Measurements from ENCODE around the gene COPE. TPM values are rescaled to one million over a fixed set of nuclear protein-coding genes. Genes with fewer than 3 reads are reported as not detected.

COPE gene
- total RNA-seq, 1 donor from 2014 or later = 95.2 TPM

DNA sequence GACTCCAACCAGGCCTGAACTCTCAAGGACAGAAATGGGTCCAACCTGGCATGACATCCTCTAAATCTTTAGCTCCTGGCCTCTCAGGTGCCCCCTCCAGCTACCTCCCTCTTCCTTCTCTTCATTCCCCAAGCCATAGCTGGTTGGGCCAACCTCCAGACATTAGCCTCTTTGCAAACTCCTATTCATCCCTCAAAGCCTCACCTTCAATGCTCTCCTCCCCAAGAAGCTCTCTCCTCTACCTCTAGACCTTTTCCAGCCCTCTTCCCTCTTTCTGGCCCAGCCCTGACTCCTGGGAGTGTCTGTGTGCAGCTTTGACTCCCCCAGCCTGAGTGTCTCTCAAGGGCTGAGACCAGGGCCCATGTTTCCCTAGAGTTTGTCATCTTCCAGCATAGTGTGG is 27.1 kb upstream of the COPE start:
- H3F3A ChIP-seq (ENCODE audit: low read depth) = peaks cover 13% of the 10 kb centered on the region
- DNase-seq (ENCODE audit: low spot score) = no peak
- H3K27me3 ChIP-seq = no peaks in the 10 kb centered on the region
- H3K27ac Mint-ChIP-seq = no peak overlapping the region
- no peak overlapping the region for H3K27ac ChIP-seq
- no peaks in the 10 kb centered on the region for H3K36me3 ChIP-seq
- peaks cover 12% of the 10 kb centered on the region for H3K4me1 Mint-ChIP-seq
- peaks cover 3% of the 10 kb centered on the region for H3K9me3 Mint-ChIP-seq
- H3K4me3 ChIP-seq = no peak overlapping the region
- H3K4me1 ChIP-seq = peaks cover 7% of the 10 kb centered on the region
- no peak overlapping the region for H3K9ac ChIP-seq
- H3K27me3 Mint-ChIP-seq (ENCODE audit: insufficient read depth, low read depth) = no peaks in the 10 kb centered on the region
- no peaks in the 10 kb centered on the region for H3K9me3 ChIP-seq (ENCODE audit: low read depth)
- no peak overlapping the region for H3K4me3 Mint-ChIP-seq
- H3K79me2 ChIP-seq (ENCODE audit: low read depth) = no peaks in the 10 kb centered on the region
- no peak overlapping the region for H2AFZ ChIP-seq (replicated peaks)
- H3K36me3 Mint-ChIP-seq = no peaks in the 10 kb centered on the region
- no peak for TF ChIP-seq EZH2phosphoT487 (IDR thresholded peaks at IDR 0.05)
- TF ChIP-seq, protein P1, sequence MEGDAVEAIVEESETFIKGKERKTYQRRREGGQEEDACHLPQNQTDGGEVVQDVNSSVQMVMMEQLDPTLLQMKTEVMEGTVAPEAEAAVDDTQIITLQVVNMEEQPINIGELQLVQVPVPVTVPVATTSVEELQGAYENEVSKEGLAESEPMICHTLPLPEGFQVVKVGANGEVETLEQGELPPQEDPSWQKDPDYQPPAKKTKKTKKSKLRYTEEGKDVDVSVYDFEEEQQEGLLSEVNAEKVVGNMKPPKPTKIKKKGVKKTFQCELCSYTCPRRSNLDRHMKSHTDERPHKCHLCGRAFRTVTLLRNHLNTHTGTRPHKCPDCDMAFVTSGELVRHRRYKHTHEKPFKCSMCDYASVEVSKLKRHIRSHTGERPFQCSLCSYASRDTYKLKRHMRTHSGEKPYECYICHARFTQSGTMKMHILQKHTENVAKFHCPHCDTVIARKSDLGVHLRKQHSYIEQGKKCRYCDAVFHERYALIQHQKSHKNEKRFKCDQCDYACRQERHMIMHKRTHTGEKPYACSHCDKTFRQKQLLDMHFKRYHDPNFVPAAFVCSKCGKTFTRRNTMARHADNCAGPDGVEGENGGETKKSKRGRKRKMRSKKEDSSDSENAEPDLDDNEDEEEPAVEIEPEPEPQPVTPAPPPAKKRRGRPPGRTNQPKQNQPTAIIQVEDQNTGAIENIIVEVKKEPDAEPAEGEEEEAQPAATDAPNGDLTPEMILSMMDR (IDR thresholded peaks at IDR 0.05) = no peak
- no peak for TF ChIP-seq EZH2 (IDR thresholded peaks at IDR 0.05)
- no peak overlapping the region for H3K4me2 ChIP-seq
- peaks cover 13% of the 10 kb centered on the region for H4K20me1 ChIP-seq (ENCODE audit: low read depth)

DNA sequence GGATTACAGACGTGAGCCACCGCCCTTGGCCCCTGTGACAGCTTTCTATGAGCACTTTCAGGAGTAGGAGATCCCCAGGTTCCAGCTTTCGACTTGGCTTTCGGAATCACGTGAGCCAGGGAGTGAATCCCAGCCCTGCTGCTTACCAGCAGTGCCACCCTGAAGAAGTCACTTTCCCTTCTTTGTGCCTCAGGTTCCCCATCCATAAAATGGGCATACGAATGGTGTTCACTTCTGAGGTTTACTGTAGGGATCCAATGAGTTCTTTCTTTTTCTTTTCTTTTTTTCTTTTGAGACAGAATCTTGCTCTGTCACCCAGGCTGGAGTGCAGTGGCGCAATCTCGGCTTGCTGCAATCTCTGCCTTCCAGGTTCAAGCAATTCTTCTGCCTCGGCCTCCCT is 26.1 kb upstream of the COPE start:
- no peak overlapping the region for H3K27ac Mint-ChIP-seq
- no peaks in the 10 kb centered on the region for H3K36me3 Mint-ChIP-seq
- H3K27me3 Mint-ChIP-seq (ENCODE audit: insufficient read depth, low read depth) = no peaks in the 10 kb centered on the region
- H4K20me1 ChIP-seq (ENCODE audit: low read depth) = peaks cover 13% of the 10 kb centered on the region
- no peak overlapping the region for H2AFZ ChIP-seq (replicated peaks)
- no peaks in the 10 kb centered on the region for H3K79me2 ChIP-seq (ENCODE audit: low read depth)
- no peaks in the 10 kb centered on the region for H3K27me3 ChIP-seq
- DNase-seq (ENCODE audit: low spot score) = no peak
- peaks cover 12% of the 10 kb centered on the region for H3K4me1 Mint-ChIP-seq
- no peak overlapping the region for H3K4me2 ChIP-seq
- no peak overlapping the region for H3K9ac ChIP-seq
- no peaks in the 10 kb centered on the region for H3K9me3 ChIP-seq (ENCODE audit: low read depth)
- no peak for TF ChIP-seq EZH2 (IDR thresholded peaks at IDR 0.05)
- TF ChIP-seq, protein P1 (IDR thresholded peaks at IDR 0.05) = no peak
- no peak overlapping the region for H3K4me3 ChIP-seq
- no peak overlapping the region for H3K4me3 Mint-ChIP-seq
- no peak overlapping the region for H3K27ac ChIP-seq
- H3K36me3 ChIP-seq = no peaks in the 10 kb centered on the region
- peaks cover 3% of the 10 kb centered on the region for H3K9me3 Mint-ChIP-seq
- H3K4me1 ChIP-seq = peaks cover 7% of the 10 kb centered on the region
- peaks cover 17% of the 10 kb centered on the region for H3F3A ChIP-seq (ENCODE audit: low read depth)

DNA sequence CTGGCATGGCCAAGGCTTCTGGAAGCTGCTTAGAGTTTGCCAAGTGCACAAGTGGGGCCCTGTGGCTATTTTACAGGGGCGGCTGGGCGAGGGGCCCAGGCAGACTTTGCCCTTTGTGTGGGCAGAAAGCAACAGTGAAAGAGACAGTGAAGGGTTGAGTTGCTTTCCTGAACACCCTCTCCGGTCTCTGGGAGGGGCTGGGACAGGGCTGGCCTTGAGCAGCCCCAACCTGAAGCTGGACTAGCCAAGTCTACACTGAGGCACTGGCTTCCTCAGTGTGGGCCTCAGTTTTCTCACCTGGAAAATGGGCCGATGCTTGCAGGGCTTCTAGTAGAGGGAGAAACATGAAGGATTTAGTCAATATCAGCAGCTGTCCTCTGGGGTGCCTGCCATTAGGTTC is 24.3 kb upstream of the COPE start:
- H3K36me3 ChIP-seq = no peaks in the 10 kb centered on the region
- H3K4me3 Mint-ChIP-seq = no peak overlapping the region
- no peak overlapping the region for H3K4me3 ChIP-seq
- no peaks in the 10 kb centered on the region for H3K36me3 Mint-ChIP-seq
- H3K27me3 Mint-ChIP-seq (ENCODE audit: insufficient read depth, low read depth) = peaks cover 3% of the 10 kb centered on the region
- no peak overlapping the region for H3K9ac ChIP-seq
- no peak for DNase-seq (ENCODE audit: low spot score)
- H2AFZ ChIP-seq (replicated peaks) = no peak overlapping the region
- H3K27ac ChIP-seq = no peak overlapping the region
- peaks cover 17% of the 10 kb centered on the region for H3F3A ChIP-seq (ENCODE audit: low read depth)
- H3K79me2 ChIP-seq (ENCODE audit: low read depth) = peaks cover 12% of the 10 kb centered on the region
- H3K4me1 Mint-ChIP-seq = peaks cover 24% of the 10 kb centered on the region
- H3K4me2 ChIP-seq = no peak overlapping the region
- H3K27me3 ChIP-seq = no peaks in the 10 kb centered on the region
- H4K20me1 ChIP-seq (ENCODE audit: low read depth) = peaks cover 16% of the 10 kb centered on the region
- H3K4me1 ChIP-seq = peaks cover 16% of the 10 kb centered on the region
- no peak overlapping the region for H3K27ac Mint-ChIP-seq
- H3K9me3 ChIP-seq (ENCODE audit: low read depth) = no peaks in the 10 kb centered on the region
- peaks cover 3% of the 10 kb centered on the region for H3K9me3 Mint-ChIP-seq
- TF ChIP-seq, protein P1 (IDR thresholded peaks at IDR 0.05) = no peak

DNA sequence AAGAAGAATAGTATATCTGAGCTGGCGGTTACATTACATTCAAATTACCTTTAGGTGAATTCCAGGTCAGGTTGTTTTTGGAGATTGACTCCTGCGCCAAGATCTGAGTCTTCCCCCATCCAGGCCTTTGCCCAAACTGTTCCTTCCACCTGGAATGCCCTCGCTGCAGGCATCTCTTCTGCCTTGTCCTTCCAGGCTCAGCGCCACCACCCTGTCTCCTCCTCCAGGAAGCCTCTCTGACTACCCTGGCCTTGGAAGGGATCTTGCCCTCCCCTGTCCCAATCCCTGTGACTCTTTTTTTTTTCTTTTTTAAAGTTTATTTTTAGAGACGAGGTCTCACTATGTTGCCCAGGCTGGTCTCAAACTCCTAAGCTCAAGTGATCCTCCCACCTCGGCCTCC is 23.5 kb upstream of the COPE start:
- no peaks in the 10 kb centered on the region for H3K36me3 ChIP-seq
- DNase-seq (ENCODE audit: low spot score) = no peak
- H3K9me3 Mint-ChIP-seq = peaks cover 3% of the 10 kb centered on the region
- H3K79me2 ChIP-seq (ENCODE audit: low read depth) = peaks cover 12% of the 10 kb centered on the region
- no peak overlapping the region for H3K27ac Mint-ChIP-seq
- H2AFZ ChIP-seq (replicated peaks) = no peak overlapping the region
- no peak overlapping the region for H3K27ac ChIP-seq
- H3K27me3 ChIP-seq = no peaks in the 10 kb centered on the region
- peaks cover 24% of the 10 kb centered on the region for H3K4me1 Mint-ChIP-seq
- TF ChIP-seq EZH2phosphoT487 (IDR thresholded peaks at IDR 0.05) (no peak), EZH2 (IDR thresholded peaks at IDR 0.05) (no peak)
- TF ChIP-seq, protein P1 (IDR thresholded peaks at IDR 0.05) = no peak
- H3K9me3 ChIP-seq (ENCODE audit: low read depth) = no peaks in the 10 kb centered on the region
- no peak overlapping the region for H3K4me3 ChIP-seq
- H3F3A ChIP-seq (ENCODE audit: low read depth) = peaks cover 17% of the 10 kb centered on the region
- peaks cover under 1% of the 10 kb centered on the region for H3K36me3 Mint-ChIP-seq
- H3K4me1 ChIP-seq = peaks cover 16% of the 10 kb centered on the region
- peak overlapping the region; percentile 78 for H3K4me3 Mint-ChIP-seq
- H4K20me1 ChIP-seq (ENCODE audit: low read depth) = peaks cover 16% of the 10 kb centered on the region
- peaks cover 3% of the 10 kb centered on the region for H3K27me3 Mint-ChIP-seq (ENCODE audit: insufficient read depth, low read depth)
- no peak overlapping the region for H3K9ac ChIP-seq
- no peak overlapping the region for H3K4me2 ChIP-seq

Data from neural progenitor cell (in vitro differentiated cells).